H9 (cell line): Measurements from ENCODE around the gene ITIH6. TPM values are rescaled to one million over a fixed set of nuclear protein-coding genes. Genes with fewer than 3 reads are reported as not detected.

ENCODE experiments used
- DNase-seq: peaks from one replicate; pipeline ENCODE4 v3.0.0-alpha.2; 2017
- H2AFZ ChIP-seq: one replicate; pipeline ENCODE4 v1.6.1; 2013; ENCODE audit warnings: mild to moderate bottlenecking, low read length, control low read depth, moderate library complexity
- H2AK5ac ChIP-seq: 2 replicates; pipeline ENCODE4 v1.6.1; 2013; ENCODE audit warnings: low read length, control low read depth, mixed read lengths; ENCODE audit not compliant: insufficient read length
- H2BK120ac ChIP-seq: one replicate; pipeline ENCODE4 v1.6.1; 2013; ENCODE audit warnings: low read depth, mild to moderate bottlenecking, low read length, control low read depth, inconsistent platforms; ENCODE audit not compliant: poor library complexity, severe bottlenecking
- H2BK12ac ChIP-seq: 2 replicates; pipeline ENCODE4 v1.6.1; 2013; ENCODE audit warnings: low read length, control low read depth, mixed read lengths, low read depth; ENCODE audit not compliant: insufficient read length
- H2BK15ac ChIP-seq: 2 replicates; pipeline ENCODE4 v1.6.1; 2013; ENCODE audit warnings: low read depth, low read length, control low read depth
- H2BK20ac ChIP-seq: one replicate; pipeline ENCODE4 v1.6.1; 2013; ENCODE audit warnings: low read depth, mild to moderate bottlenecking, low read length, control low read depth, inconsistent platforms; ENCODE audit not compliant: poor library complexity, severe bottlenecking
- H2BK5ac ChIP-seq: 2 replicates; pipeline ENCODE4 v1.6.1; 2013; ENCODE audit warnings: low read length, control low read depth, mixed read lengths; ENCODE audit not compliant: insufficient read length
- H3K14ac ChIP-seq: 2 replicates; pipeline ENCODE4 v1.6.1; 2013; ENCODE audit warnings: low read length, control low read depth; ENCODE audit not compliant: insufficient read depth
- H3K18ac ChIP-seq: 2 replicates; pipeline ENCODE4 v1.6.1; 2013; ENCODE audit warnings: low read depth, mild to moderate bottlenecking, mixed read lengths, low read length, control low read depth; ENCODE audit not compliant: insufficient read length
- H3K23ac ChIP-seq: 2 replicates; pipeline ENCODE4 v1.6.1; 2013; ENCODE audit warnings: low read length, control low read depth, mixed read lengths, low read depth; ENCODE audit not compliant: insufficient read length
- H3K23me2 ChIP-seq: 2 replicates; pipeline ENCODE4 v1.6.1; 2013; ENCODE audit warnings: low read depth, mild to moderate bottlenecking, mixed read lengths, low read length, control low read depth; ENCODE audit not compliant: insufficient read length, poor library complexity, severe bottlenecking
- H3K27ac ChIP-seq: 2 replicates; pipeline ENCODE4 v1.5.1; 2013; ENCODE audit warnings: low read length, control low read depth, mixed read lengths, low read depth; ENCODE audit not compliant: insufficient read length
- H3K27me3 ChIP-seq: 2 replicates; pipeline ENCODE4 v1.6.1; 2013; ENCODE audit warnings: low read length, control low read depth, inconsistent platforms; ENCODE audit not compliant: insufficient read depth
- H3K4ac ChIP-seq: 2 replicates; pipeline ENCODE4 v1.6.1; 2013; ENCODE audit warnings: low read depth, mild to moderate bottlenecking, control low read depth, inconsistent platforms, low read length, moderate library complexity
- H3K4me1 ChIP-seq: 2 replicates; pipeline ENCODE4 v1.6.1; 2013; ENCODE audit warnings: low read length, control low read depth, inconsistent platforms; ENCODE audit not compliant: insufficient read depth
- H3K4me2 ChIP-seq: 2 replicates; pipeline ENCODE4 v1.6.1; 2013; ENCODE audit warnings: low read length, control low read depth, mixed read lengths; ENCODE audit not compliant: insufficient read length, insufficient read depth
- H3K56ac ChIP-seq: 2 replicates; pipeline ENCODE4 v1.6.1; 2013; ENCODE audit warnings: low read depth, mild to moderate bottlenecking, mixed read lengths, low read length, control low read depth; ENCODE audit not compliant: insufficient read length
- H3K79me1 ChIP-seq: 2 replicates; pipeline ENCODE4 v1.6.1; 2013; ENCODE audit warnings: low read depth, mild to moderate bottlenecking, moderate library complexity, low read length, control low read depth, inconsistent platforms; ENCODE audit not compliant: insufficient read depth, poor library complexity, severe bottlenecking
- H3K79me2 ChIP-seq: 2 replicates; pipeline ENCODE4 v1.6.1; 2013; ENCODE audit warnings: low read length, control low read depth, inconsistent platforms; ENCODE audit not compliant: insufficient read depth
- H3K9ac ChIP-seq: 2 replicates; pipeline ENCODE4 v1.6.1; 2013; ENCODE audit warnings: low read length, control low read depth, mixed read lengths; ENCODE audit not compliant: insufficient read length; ENCODE audit errors: extremely low read depth
- H3K9me3 ChIP-seq: one replicate; pipeline ENCODE4 v1.6.1; 2013; ENCODE audit warnings: low read depth, low read length, inconsistent platforms; ENCODE audit not compliant: control insufficient read depth
- H3T11ph ChIP-seq: one replicate; pipeline ENCODE4 v1.6.1; 2013; ENCODE audit warnings: mild to moderate bottlenecking, low read length, control low read depth, inconsistent platforms
- H4K20me1 ChIP-seq: one replicate; pipeline ENCODE4 v1.6.1; 2013; ENCODE audit not compliant: control insufficient read depth, insufficient read length, insufficient read depth
- H4K5ac ChIP-seq: 2 replicates; pipeline ENCODE4 v1.6.1; 2013; ENCODE audit warnings: low read depth, mild to moderate bottlenecking, mixed read lengths, low read length, control low read depth; ENCODE audit not compliant: insufficient read length
- H4K8ac ChIP-seq: replicated peaks from 2 replicates; pipeline ENCODE4 v1.6.1; 2013; ENCODE audit warnings: low read length, control low read depth, mixed read lengths, low read depth; ENCODE audit not compliant: insufficient read length
- H4K91ac ChIP-seq: 2 replicates; pipeline ENCODE4 v1.6.1; 2013; ENCODE audit warnings: low read depth, mild to moderate bottlenecking, moderate library complexity, mixed read lengths, low read length, control low read depth; ENCODE audit not compliant: insufficient read length
- H3K27ac Mint-ChIP-seq, 3 experiments: 2 replicates in 2 of 3; 3 replicates in 1 of 3; pipeline ENCODE4 v1.8.0; 2020 to 2021; ENCODE audit warnings: mixed read lengths in 3 of 3, mild to moderate bottlenecking in 1 of 3, moderate library complexity in 1 of 3
- H3K27me3 Mint-ChIP-seq: 2 replicates; pipeline ENCODE4 v1.8.0; 2021; ENCODE audit warnings: low read depth, mild to moderate bottlenecking, moderate library complexity, mixed read lengths
- H3K36me3 Mint-ChIP-seq, 3 experiments: 2 replicates in 2 of 3; 3 replicates in 1 of 3; pipeline ENCODE4 v1.8.0; 2020 to 2021; ENCODE audit warnings: low read depth in 3 of 3, mixed read lengths in 3 of 3; ENCODE audit not compliant: insufficient read depth in 1 of 3
- H3K4me1 Mint-ChIP-seq, 2 experiments: 2 replicates each; pipeline ENCODE4 v1.8.0; 2020; ENCODE audit warnings: mixed read lengths in 2 of 2
- H3K4me3 Mint-ChIP-seq, 2 experiments: 2 replicates in 1 of 2; 3 replicates in 1 of 2; pipeline ENCODE4 v1.8.0; 2020 to 2021; ENCODE audit warnings: mild to moderate bottlenecking in 2 of 2, mixed read lengths in 2 of 2, moderate library complexity in 1 of 2
- H3K9me3 Mint-ChIP-seq, 2 experiments: 2 replicates in 1 of 2; 3 replicates in 1 of 2; pipeline ENCODE4 v1.8.0; 2020; ENCODE audit warnings: mild to moderate bottlenecking in 2 of 2, mixed read lengths in 2 of 2, moderate library complexity in 1 of 2
- WGBS: extraction: QIAGEN DNeasy Blood & Tissue Kit; methylation state at CpG from one replicate; pipeline ENCODE4 v1.1.7; 2013; ENCODE audit warnings: missing lambda C conversion rate, low lambda C conversion rate, mixed read lengths; ENCODE audit not compliant: insufficient read length; ENCODE audit errors: extremely low coverage; 5-methylcytosine and 5-hydroxymethylcytosine counted together
- total RNA-seq: library from RNA; stranded (reverse); gene quantifications from 2 replicates; pipeline ENCODE4 v1.2.1, GENCODE V29; 2021
- TF ChIP-seq, protein P1 (sequence below): fragments of 200-600 bp; sonication (generic); conservative IDR thresholded peaks from 3 replicates; pipeline ENCODE4 v1.8.0; 2021; ENCODE audit warnings: antibody characterized with exemption, mild to moderate bottlenecking

The ITIH6 gene
- total RNA-seq, 1 experiment from 2014 or later = not detected

DNA sequence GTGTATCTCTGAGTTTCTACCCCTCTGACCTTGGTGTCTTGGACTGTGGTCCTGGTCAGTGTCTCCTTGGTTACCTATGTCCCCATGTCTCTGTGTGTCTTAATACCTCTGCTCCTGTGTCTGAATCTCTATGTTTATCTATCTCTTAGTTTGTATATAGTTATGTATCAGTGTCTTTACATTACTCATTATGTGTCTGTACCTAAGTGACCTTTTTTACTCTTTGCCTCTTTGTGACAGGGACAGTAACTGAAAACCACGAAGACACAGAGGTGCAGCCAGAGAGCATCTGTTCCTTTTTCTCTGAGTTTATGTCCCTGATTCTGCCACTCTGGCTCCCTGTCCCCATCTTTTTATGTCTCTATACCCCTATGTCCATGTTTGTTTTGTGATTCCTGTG lies 49.4 kb downstream of the ITIH6 start:
- no peak overlapping the region for H3K18ac ChIP-seq
- H2BK120ac ChIP-seq = no peak overlapping the region
- H2AK5ac ChIP-seq = no peak overlapping the region
- TF ChIP-seq, protein P1, sequence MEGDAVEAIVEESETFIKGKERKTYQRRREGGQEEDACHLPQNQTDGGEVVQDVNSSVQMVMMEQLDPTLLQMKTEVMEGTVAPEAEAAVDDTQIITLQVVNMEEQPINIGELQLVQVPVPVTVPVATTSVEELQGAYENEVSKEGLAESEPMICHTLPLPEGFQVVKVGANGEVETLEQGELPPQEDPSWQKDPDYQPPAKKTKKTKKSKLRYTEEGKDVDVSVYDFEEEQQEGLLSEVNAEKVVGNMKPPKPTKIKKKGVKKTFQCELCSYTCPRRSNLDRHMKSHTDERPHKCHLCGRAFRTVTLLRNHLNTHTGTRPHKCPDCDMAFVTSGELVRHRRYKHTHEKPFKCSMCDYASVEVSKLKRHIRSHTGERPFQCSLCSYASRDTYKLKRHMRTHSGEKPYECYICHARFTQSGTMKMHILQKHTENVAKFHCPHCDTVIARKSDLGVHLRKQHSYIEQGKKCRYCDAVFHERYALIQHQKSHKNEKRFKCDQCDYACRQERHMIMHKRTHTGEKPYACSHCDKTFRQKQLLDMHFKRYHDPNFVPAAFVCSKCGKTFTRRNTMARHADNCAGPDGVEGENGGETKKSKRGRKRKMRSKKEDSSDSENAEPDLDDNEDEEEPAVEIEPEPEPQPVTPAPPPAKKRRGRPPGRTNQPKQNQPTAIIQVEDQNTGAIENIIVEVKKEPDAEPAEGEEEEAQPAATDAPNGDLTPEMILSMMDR = no peak
- no peak overlapping the region for H4K91ac ChIP-seq
- H2BK12ac ChIP-seq = no peak overlapping the region
- H2AFZ ChIP-seq = no peak overlapping the region
- no peak overlapping the region for H3K9ac ChIP-seq
- H3K4me2 ChIP-seq = no peak overlapping the region
- WGBS = no CpG with 5 or more reads among the region's 1 CpG
- H4K20me1 ChIP-seq = no peaks in the 10 kb centered on the region
- H3K9me3 Mint-ChIP-seq = peaks cover 53% of the 10 kb centered on the region in 2 experiments
- H3K27ac ChIP-seq = no peak overlapping the region
- no peak overlapping the region for H3K4me3 Mint-ChIP-seq
- H3K4me1 Mint-ChIP-seq = peaks cover 2 to 4% of the 10 kb centered on the region in 2 experiments; a peak in 1 of 4 replicates
- H3K79me2 ChIP-seq = no peaks in the 10 kb centered on the region
- no peak overlapping the region for H3K27ac Mint-ChIP-seq
- no peak overlapping the region for H2BK15ac ChIP-seq
- peaks cover 3% of the 10 kb centered on the region; the same call in 1 of the 2 replicates for H3K27me3 Mint-ChIP-seq
- no peak for DNase-seq
- H3K36me3 Mint-ChIP-seq = peaks cover 0 to 3% (median 0%) of the 10 kb centered on the region in 3 experiments; a peak in 3 of 7 replicates
- H3K56ac ChIP-seq = no peak overlapping the region
- H4K5ac ChIP-seq = no peak overlapping the region
- no peak overlapping the region for H2BK5ac ChIP-seq
- H3K14ac ChIP-seq = no peak overlapping the region
- no peaks in the 10 kb centered on the region for H3K79me1 ChIP-seq
- H3K23me2 ChIP-seq = no peaks in the 10 kb centered on the region
- H4K8ac ChIP-seq = no peak overlapping the region
- H3K4me1 ChIP-seq = no peaks in the 10 kb centered on the region
- no peak overlapping the region for H3T11ph ChIP-seq
- no peak overlapping the region for H2BK20ac ChIP-seq
- no peaks in the 10 kb centered on the region for H3K27me3 ChIP-seq
- H3K9me3 ChIP-seq = peaks cover 52% of the 10 kb centered on the region
- no peak overlapping the region for H3K23ac ChIP-seq
- H3K4ac ChIP-seq = no peak overlapping the region
